Measurements from ENCODE around the gene HOXA10. TPM values are rescaled to one million over a fixed set of nuclear protein-coding genes. Genes with fewer than 3 reads are reported as not detected.

HOXA10 gene
- total and polyA plus RNA-seq, 7 donors: 0.81 to 77.5 (median 25.6) TPM; not detected in 1

GRCh38 chr7:27188386-27189294 is 14.5 kb upstream of the HOXA10 start:
- no peak for TF ChIP-seq CTCF (IDR thresholded peaks at IDR 0.05)
- WGBS, 3 donors: 57 to 62% (median 60%) methylated on average over 48 to 49 of the region's 49 CpGs
- Histone ChIP-seq H3K4me3 (peak overlapping the region; percentile 32), H3K27me3 (ENCODE audit: insufficient read depth in 3 of 3, low read length in 2 of 3) (peaks cover 0 to 97% (median 28%) of the 10 kb centered on the region in 3 donors), H3K27ac (no peak overlapping the region), H3K9me3 (no peaks in the 10 kb centered on the region), H3K36me3 (ENCODE audit: insufficient read depth in 1 of 2, low read depth in 1 of 2) (no peaks in the 10 kb centered on the region), H3K4me1 (peaks cover 22% of the 10 kb centered on the region)
- intact Hi-C loops (cut with DNase I): no loop called here
- ATAC-seq: peak in 1 of 4 donors; percentile 11
- DNase-seq: peak in 1 of 2 donors; percentile 53

- H3K4me1 ChIP-seq: peaks cover 25% of the 10 kb centered on the region
- no peak overlapping the region for H3K4me3 ChIP-seq
- no peak for TF ChIP-seq CTCF (IDR thresholded peaks at IDR 0.05)
- WGBS, 3 donors: 56 to 65% (median 65%) methylated on average over 46 of the region's 46 CpGs
- intact Hi-C loops (cut with DNase I): no loop called here
- ATAC-seq: no peak
- peaks cover 0 to 97% (median 32%) of the 10 kb centered on the region in 3 donors for H3K27me3 ChIP-seq (ENCODE audit: insufficient read depth in 3 of 3, low read length in 2 of 3)
- H3K36me3 ChIP-seq (ENCODE audit: insufficient read depth in 1 of 2, low read depth in 1 of 2): no peaks in the 10 kb centered on the region
- no peaks in the 10 kb centered on the region for H3K9me3 ChIP-seq
- DNase-seq: peak in 1 of 2 donors; percentile 46
- no peak overlapping the region for H3K27ac ChIP-seq
These were observed 13.6 kb upstream of the HOXA10 start for GRCh38 chr7:27187475-27188385.

GRCh38 chr7:27186668-27187474 is 12.8 kb upstream of the HOXA10 start:
- no peak for DNase-seq
- H3K9me3 ChIP-seq: no peaks in the 10 kb centered on the region
- no peaks in the 10 kb centered on the region for H3K36me3 ChIP-seq (ENCODE audit: insufficient read depth in 1 of 2, low read depth in 1 of 2)
- 89 to 91% (median 91%) methylated on average over 4 of the region's 4 CpGs for WGBS, 3 donors
- ATAC-seq: no peak
- intact Hi-C loops (cut with DNase I): no loop called here
- no peak overlapping the region for H3K27ac ChIP-seq
- H3K4me3 ChIP-seq: no peak overlapping the region
- no peak for TF ChIP-seq CTCF (IDR thresholded peaks at IDR 0.05)
- peaks cover 0 to 97% (median 27%) of the 10 kb centered on the region in 3 donors for H3K27me3 ChIP-seq (ENCODE audit: insufficient read depth in 3 of 3, low read length in 2 of 3)
- peaks cover 25% of the 10 kb centered on the region for H3K4me1 ChIP-seq
